IMR-90 (cell line): Measurements from ENCODE around the gene INF2. TPM values are rescaled to one million over a fixed set of nuclear protein-coding genes. Genes with fewer than 3 reads are reported as not detected.
A peak's percentile ranks its signal among the peaks of the same experiment; 100 is the strongest.

Source experiments
- ATAC-seq: fragments of 200-7000 bp; cut with Tn5 transposase; 2 replicates; pipeline ENCODE4 v1.9.1; 2020; ENCODE audit warnings: low read depth, mild to moderate bottlenecking, moderate library complexity
- BruUV-seq: library from RNA; stranded (reverse); fragments of 400-500 nt; replicated peaks from 2 replicates; lab custom pipeline; 2021; lab: Mats Ljungman, UMichigan
- CTCF ChIA-PET: fragments of 300-600 bp; formaldehyde crosslinking; extraction: SDS; loops from one replicate; lab custom pipeline; 2021; ENCODE audit warnings: antibody characterized with exemption; lab: Yijun Ruan, JAX
- POLR2A ChIA-PET: fragments of 300-600 bp; sonication (Branson Sonifier 250); formaldehyde crosslinking; loops from one replicate; lab custom pipeline; 2022; ENCODE audit warnings: antibody characterized with exemption; ENCODE audit not compliant: unreplicated experiment; lab: Charles Lee
- DNase-seq: peaks from one replicate; pipeline ENCODE4 v3.0.0; 2013
- H2AFZ ChIP-seq: replicated peaks from 2 replicates; pipeline ENCODE3; 2013; ENCODE audit warnings: low read length, mild to moderate bottlenecking; ENCODE audit not compliant: poor library complexity
- H2AK5ac ChIP-seq: 2 replicates; pipeline ENCODE4 v1.6.1; 2013; ENCODE audit warnings: low read depth, low read length, inconsistent platforms
- H2AK9ac ChIP-seq: replicated peaks from 2 replicates; pipeline ENCODE3; 2013; ENCODE audit warnings: mild to moderate bottlenecking, low read depth, low read length, moderate library complexity; ENCODE audit not compliant: poor library complexity
- H2BK120ac ChIP-seq: 2 replicates; pipeline ENCODE4 v1.6.1; 2013; ENCODE audit warnings: low read depth, low read length, inconsistent platforms
- H2BK15ac ChIP-seq: 3 replicates; pipeline ENCODE4 v1.6.1; 2013; ENCODE audit warnings: low read depth, low read length, inconsistent platforms
- H2BK20ac ChIP-seq: 2 replicates; pipeline ENCODE4 v1.6.1; 2013; ENCODE audit warnings: low read depth, mild to moderate bottlenecking, inconsistent platforms, low read length, moderate library complexity
- H2BK5ac ChIP-seq: 2 replicates; pipeline ENCODE4 v1.6.1; 2013; ENCODE audit warnings: mild to moderate bottlenecking, low read depth, low read length, inconsistent platforms; ENCODE audit not compliant: poor library complexity, severe bottlenecking
- H3K14ac ChIP-seq: replicated peaks from 2 replicates; pipeline ENCODE4 v1.6.1; 2013; ENCODE audit warnings: low read depth, low read length, inconsistent platforms
- H3K18ac ChIP-seq: 2 replicates; pipeline ENCODE4 v1.6.1; 2013; ENCODE audit warnings: low read depth, low read length, control low read depth
- H3K23ac ChIP-seq: 2 replicates; pipeline ENCODE4 v1.6.1; 2013; ENCODE audit warnings: low read depth, low read length, inconsistent platforms
- H3K27ac ChIP-seq: 2 replicates; pipeline ENCODE4 v1.5.1; 2013; ENCODE audit warnings: mild to moderate bottlenecking, control low read depth, low read length; ENCODE audit not compliant: insufficient read depth
- H3K27me3 ChIP-seq: 2 replicates; pipeline ENCODE4 v1.6.1; 2013; ENCODE audit warnings: low read length; ENCODE audit not compliant: control insufficient read depth, insufficient read depth
- H3K36me3 ChIP-seq: 2 replicates; pipeline ENCODE4 v1.6.1; 2013; ENCODE audit warnings: low read length, mixed read lengths; ENCODE audit not compliant: control insufficient read depth, insufficient read depth
- H3K4ac ChIP-seq: 2 replicates; pipeline ENCODE4 v1.6.1; 2013; ENCODE audit warnings: low read depth, low read length, inconsistent platforms
- H3K4me1 ChIP-seq: 2 replicates; pipeline ENCODE4 v1.6.1; 2013; ENCODE audit warnings: low read length, mixed read lengths; ENCODE audit not compliant: control insufficient read depth, insufficient read depth
- H3K4me2 ChIP-seq: 2 replicates; pipeline ENCODE4 v1.6.1; 2013; ENCODE audit warnings: low read depth, mild to moderate bottlenecking, control low read depth, low read length, moderate library complexity
- H3K4me3 ChIP-seq: 2 replicates; pipeline ENCODE4 v1.5.1; 2013; ENCODE audit warnings: low read depth, mild to moderate bottlenecking, control low read depth, low read length, moderate library complexity; ENCODE audit not compliant: insufficient read depth
- H3K56ac ChIP-seq: 2 replicates; pipeline ENCODE4 v1.6.1; 2013; ENCODE audit warnings: low read length, inconsistent platforms; ENCODE audit not compliant: insufficient read depth; ENCODE audit errors: extremely low read depth
- H3K79me1 ChIP-seq, 2 experiments: 2 replicates each; pipeline ENCODE4 v1.6.1; 2013; ENCODE audit warnings: low read length in 2 of 2, inconsistent platforms in 1 of 2, low read depth in 1 of 2
- H3K9ac ChIP-seq: 2 replicates; pipeline ENCODE4 v1.6.1; 2013; ENCODE audit warnings: low read depth, low read length, control low read depth
- H3K9me1 ChIP-seq: 2 replicates; pipeline ENCODE4 v1.6.1; 2013; ENCODE audit warnings: low read length, inconsistent platforms; ENCODE audit not compliant: insufficient read depth
- H3K9me3 ChIP-seq: 2 replicates; pipeline ENCODE4 v1.6.1; 2013; ENCODE audit warnings: low read length; ENCODE audit not compliant: control insufficient read depth, insufficient read depth
- H4K20me1 ChIP-seq: 2 replicates; pipeline ENCODE4 v1.6.1; 2013; ENCODE audit warnings: low read length, inconsistent platforms; ENCODE audit not compliant: insufficient read depth
- H4K5ac ChIP-seq: 2 replicates; pipeline ENCODE4 v1.6.1; 2013; ENCODE audit warnings: mild to moderate bottlenecking, low read depth, low read length, control low read depth
- H4K8ac ChIP-seq, 2 experiments: 2 replicates each; pipeline ENCODE4 v1.6.1; 2013; ENCODE audit warnings: low read depth in 2 of 2, low read length in 2 of 2, control low read depth in 1 of 2, inconsistent platforms in 1 of 2
- H4K91ac ChIP-seq: 2 replicates; pipeline ENCODE4 v1.6.1; 2013; ENCODE audit warnings: low read depth, low read length, inconsistent platforms; ENCODE audit not compliant: insufficient read depth
- BHLHE40 ChIP-seq: fragments of 150-350 bp; IDR thresholded peaks from 2 replicates; pipeline ENCODE4 v1.6.1; 2016; ENCODE audit warnings: mild to moderate bottlenecking, low read depth, low read length
- CHD1 ChIP-seq: IDR thresholded peaks from 2 replicates; pipeline ENCODE4 v1.6.1; 2012; ENCODE audit warnings: low read depth, low read length, improper control_type of control experiment
- CTCF ChIP-seq: conservative IDR thresholded peaks from 2 replicates; pipeline ENCODE4 v1.5.1; 2012; ENCODE audit warnings: mild to moderate bottlenecking, low read depth, low read length, improper control_type of control experiment
- ELK1 ChIP-seq: fragments of 150-350 bp; IDR thresholded peaks from 2 replicates; pipeline ENCODE4 v1.6.1; 2016; ENCODE audit warnings: low read depth, mild to moderate bottlenecking, low read length, moderate library complexity, borderline replicate concordance
- MAFK ChIP-seq: IDR thresholded peaks from 2 replicates; pipeline ENCODE4 v1.6.1; 2012; ENCODE audit warnings: low read depth, low read length, improper control_type of control experiment
- MAZ ChIP-seq: IDR thresholded peaks from 2 replicates; pipeline ENCODE4 v1.6.1; 2012; ENCODE audit warnings: low read depth, mild to moderate bottlenecking, low read length, improper control_type of control experiment, moderate library complexity, borderline replicate concordance
- MXI1 ChIP-seq: IDR thresholded peaks from 2 replicates; pipeline ENCODE4 v1.6.1; 2012; ENCODE audit warnings: low read depth, mild to moderate bottlenecking, low read length, moderate library complexity, borderline replicate concordance
- NFE2L2 ChIP-seq: fragments of 150-350 bp; IDR thresholded peaks from 2 replicates; pipeline ENCODE4 v1.6.1; 2016; ENCODE audit warnings: low read depth, mild to moderate bottlenecking, low read length
- POLR2A ChIP-seq: IDR thresholded peaks from 2 replicates; pipeline ENCODE4 v1.6.1; 2012; ENCODE audit warnings: mild to moderate bottlenecking, low read depth, low read length
- RAD21 ChIP-seq: IDR thresholded peaks from 2 replicates; pipeline ENCODE4 v1.6.1; 2012; ENCODE audit warnings: low read length, improper control_type of control experiment
- RCOR1 ChIP-seq: IDR thresholded peaks from 2 replicates; pipeline ENCODE4 v1.6.1; 2012; ENCODE audit warnings: mild to moderate bottlenecking, low read length, improper control_type of control experiment; ENCODE audit not compliant: insufficient replicate concordance
- RFX5 ChIP-seq: IDR thresholded peaks from 2 replicates; pipeline ENCODE4 v1.8.0; 2012; ENCODE audit warnings: low read depth, mild to moderate bottlenecking, low read length, moderate library complexity
- SMC3 ChIP-seq: fragments of 150-350 bp; IDR thresholded peaks from 2 replicates; pipeline ENCODE4 v1.6.1; 2016; ENCODE audit warnings: low read depth, mild to moderate bottlenecking, antibody characterized with exemption, low read length, moderate library complexity
- USF2 ChIP-seq: fragments of 150-350 bp; IDR thresholded peaks from 2 replicates; pipeline ENCODE4 v1.6.1; 2017; ENCODE audit warnings: mild to moderate bottlenecking, antibody characterized with exemption, low read length, low read depth
- WGBS, 2 experiments: methylation state at CpG; one replicate each; pipeline versions ENCODE4 v1.1.5 to v1.1.7; 2013; ENCODE audit warnings: missing lambda C conversion rate in 2 of 2; ENCODE audit not compliant: insufficient read length in 1 of 2; ENCODE audit errors: extremely low coverage in 2 of 2; 5-methylcytosine and 5-hydroxymethylcytosine counted together
- dilution Hi-C: fragments of 300-500 bp; cut with HindIII; formaldehyde crosslinking; loops from one replicate; pipeline ENCODE4 v1.14.3; 2018; ENCODE audit warnings: low sequenced_read_pairs; ENCODE audit not compliant: unreplicated experiment
- in situ Hi-C: fragments of 300-500 bp; cut with MboI; formaldehyde crosslinking; loops from 3 replicates; pipeline ENCODE4 v1.14.3; 2019; ENCODE audit warnings: low sequenced_read_pairs, inconsistent platforms, mixed read lengths
- intact Hi-C: fragments of 100-400 bp; cut with micrococcal nuclease; formaldehyde crosslinking; loops from 2 replicates; pipeline ENCODE4 v1.10.0; 2022
- polyA plus RNA-seq, 3 experiments: library from polyadenylated mRNA; depleted of rRNA; stranded (reverse); fragments of >200 nt; gene quantifications; 2 replicates each; pipeline ENCODE4 v1.2.3, GENCODE V29; 2012; ENCODE audit warnings: low replicate concordance in 1 of 3
- total RNA-seq: library from RNA; depleted of rRNA; stranded (reverse); fragments of >200 nt; gene quantifications from 2 replicates; pipeline ENCODE4 v1.2.3, GENCODE V29; 2012

The INF2 gene
- total and polyA plus RNA-seq, 2 of the 4 experiments (the other 2 are of a cell fraction) = 16.8 to 62.1 TPM

GRCh38 chr14:104700747-104701217, 11.4 kb downstream of the INF2 start:
- Histone ChIP-seq H3K4me3 (no peak overlapping the region), H3K36me3 (peaks cover 60% of the 10 kb centered on the region), H3K4me1 (peaks cover 13% of the 10 kb centered on the region), H3K27me3 (no peaks in the 10 kb centered on the region), H2BK20ac (no peak overlapping the region), H3K9me1 (no peaks in the 10 kb centered on the region; the same call in 1 of the 2 replicates), H3K56ac (no peak overlapping the region), H4K8ac (no peak overlapping the region), H3K4ac (no peak overlapping the region), H3K27ac (no peak overlapping the region), H2BK15ac (no peak overlapping the region), H2BK5ac (no peak overlapping the region), H2BK120ac (no peak overlapping the region), H4K20me1 (peaks cover 74% of the 10 kb centered on the region), H3K9ac (no peak overlapping the region), H4K5ac (no peak overlapping the region), H2AK9ac (peak overlapping the region; percentile 61), H3K79me1 (peaks cover 12 to 80% of the 10 kb centered on the region in 2 experiments), H3K23ac (no peak overlapping the region), H2AFZ (peak overlapping the region; percentile 14), H4K91ac (no peak overlapping the region), H3K9me3 (no peaks in the 10 kb centered on the region), H3K18ac (no peak overlapping the region), H3K14ac (no peak overlapping the region), H2AK5ac (no peak overlapping the region), H3K4me2 (no peak overlapping the region)
- DNase-seq (no peak), ATAC-seq (no peak)
- WGBS, 2 experiments = 82% methylated on average over 8 of the region's 22 CpGs; no CpG with 5 or more reads in 1 of the 2 experiments
- dilution Hi-C loops = no loop called here
- no TSS peak for BruUV-seq
- ChIA-PET CTCF (no interaction called here), POLR2A (no interaction called here)
- in situ Hi-C loops = no loop called here
- TF ChIP-seq RCOR1 (no peak), CTCF (no peak), MAZ (no peak), POLR2A (no peak), MXI1 (no peak), ELK1 (no peak), RAD21 (no peak), NFE2L2 (no peak), BHLHE40 (no peak), CHD1 (no peak), RFX5 (no peak), SMC3 (no peak), MAFK (no peak), USF2 (no peak)
- intact Hi-C loops = no loop called here
